Measurements from ENCODE around the gene CAMK1G. TPM values are rescaled to one million over a fixed set of nuclear protein-coding genes. Genes with fewer than 3 reads are reported as not detected.
A peak's percentile ranks its signal among the peaks of the same experiment; 100 is the strongest.

The CAMK1G gene
- polyA plus RNA-seq, 1 of the 3 experiments (the other 2 are of a cell fraction), result 15.1 TPM

- TF ChIP-seq ZBTB33 (IDR thresholded peaks at IDR 0.05; ENCODE audit: borderline replicate concordance, low read depth), result no peak
- TF ChIP-seq CHD2 (IDR thresholded peaks at IDR 0.05; ENCODE audit: low read length, partially characterized antibody), result no peak
- TF ChIP-seq EP300 (IDR thresholded peaks at IDR 0.05; ENCODE audit: borderline replicate concordance in 1 of 2, low read depth in 1 of 2, low read length in 1 of 2), result no peak; a peak in 1 of 4 replicates
- no peak for TF ChIP-seq RCOR1 (IDR thresholded peaks at IDR 0.05; ENCODE audit: low read length)
- TF ChIP-seq TCF12 (IDR thresholded peaks at IDR 0.05), result peak; percentile 36; the same call in 1 of the 2 replicates
- TF ChIP-seq NRF1 (IDR thresholded peaks at IDR 0.05; ENCODE audit: low read depth, low read length), result no peak
- no peak for TF ChIP-seq RFX5 (IDR thresholded peaks at IDR 0.05; ENCODE audit: low read length)
- TF ChIP-seq, protein P1, sequence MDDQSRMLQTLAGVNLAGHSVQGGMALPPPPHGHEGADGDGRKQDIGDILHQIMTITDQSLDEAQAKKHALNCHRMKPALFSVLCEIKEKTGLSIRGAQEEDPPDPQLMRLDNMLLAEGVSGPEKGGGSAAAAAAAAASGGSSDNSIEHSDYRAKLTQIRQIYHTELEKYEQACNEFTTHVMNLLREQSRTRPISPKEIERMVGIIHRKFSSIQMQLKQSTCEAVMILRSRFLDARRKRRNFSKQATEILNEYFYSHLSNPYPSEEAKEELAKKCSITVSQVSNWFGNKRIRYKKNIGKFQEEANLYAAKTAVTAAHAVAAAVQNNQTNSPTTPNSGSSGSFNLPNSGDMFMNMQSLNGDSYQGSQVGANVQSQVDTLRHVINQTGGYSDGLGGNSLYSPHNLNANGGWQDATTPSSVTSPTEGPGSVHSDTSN (IDR thresholded peaks at IDR 0.05), result no peak
- no peak for TF ChIP-seq IRF3 (IDR thresholded peaks at IDR 0.05; ENCODE audit: low read depth, low read length)
- peak; percentile 27; the same call in 1 of the 2 replicates for TF ChIP-seq SMC3 (IDR thresholded peaks at IDR 0.05; ENCODE audit: low read depth, low read length)
- no peak for TF ChIP-seq FOXJ3 (CRISPR knock-in tag; IDR thresholded peaks at IDR 0.05)
- TF ChIP-seq MXI1 (IDR thresholded peaks at IDR 0.05; ENCODE audit: low read depth, low read length), result peak; percentile 73
- no peak for TF ChIP-seq USF1 (IDR thresholded peaks at IDR 0.05; ENCODE audit: borderline replicate concordance, low read depth)
- TF ChIP-seq YY1 (IDR thresholded peaks at IDR 0.05; ENCODE audit: low read depth), result no peak
- TF ChIP-seq SIN3A (IDR thresholded peaks at IDR 0.05; ENCODE audit: borderline replicate concordance, low read depth, low read length), result no peak
- TF ChIP-seq USF2 (IDR thresholded peaks at IDR 0.05; ENCODE audit: borderline replicate concordance, low read depth, low read length), result no peak
- TF ChIP-seq FOXM1 (IDR thresholded peaks at IDR 0.05; ENCODE audit: low read depth), result no peak
- TF ChIP-seq GATA2 (CRISPR knock-in tag; IDR thresholded peaks at IDR 0.05), result no peak
Observed at GRCh38 chr1:209585672-209586071, 2.2 kb downstream of the CAMK1G start (continued).

Measured in SK-N-SH (cell line).